GM12873 (cell line): ENCODE data around the gene OPA3.

Experiments
- TF ChIP-seq, protein P1 (sequence below): IDR thresholded peaks from 2 replicates; pipeline ENCODE4 v1.5.1; 2012; ENCODE audit warnings: low read depth, mild to moderate bottlenecking, moderate library complexity, low read length, control low read depth; ENCODE audit not compliant: insufficient read depth; ENCODE audit errors: missing control alignments

The OPA3 gene

DNA sequence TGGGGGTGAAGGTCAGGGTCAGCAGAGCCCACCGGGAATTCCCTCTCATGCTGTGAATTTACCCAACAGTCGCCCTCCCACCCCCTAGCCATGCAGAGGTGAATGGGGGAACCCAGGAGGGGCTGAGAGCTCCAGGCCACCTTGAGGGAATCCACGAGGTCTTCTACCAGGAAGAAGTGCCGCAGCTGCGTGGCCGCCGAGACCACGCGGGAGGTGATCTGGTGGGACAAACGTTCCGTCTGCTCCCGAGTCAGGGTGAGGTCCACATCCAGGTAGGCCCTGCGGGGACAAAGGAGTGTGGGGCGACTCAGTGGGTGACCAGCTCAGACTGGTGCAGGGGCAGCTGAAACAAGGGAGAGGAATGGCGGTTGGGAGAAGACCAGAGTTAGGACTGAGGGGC, 95.9 kb downstream of the OPA3 start:
- TF ChIP-seq, protein P1, sequence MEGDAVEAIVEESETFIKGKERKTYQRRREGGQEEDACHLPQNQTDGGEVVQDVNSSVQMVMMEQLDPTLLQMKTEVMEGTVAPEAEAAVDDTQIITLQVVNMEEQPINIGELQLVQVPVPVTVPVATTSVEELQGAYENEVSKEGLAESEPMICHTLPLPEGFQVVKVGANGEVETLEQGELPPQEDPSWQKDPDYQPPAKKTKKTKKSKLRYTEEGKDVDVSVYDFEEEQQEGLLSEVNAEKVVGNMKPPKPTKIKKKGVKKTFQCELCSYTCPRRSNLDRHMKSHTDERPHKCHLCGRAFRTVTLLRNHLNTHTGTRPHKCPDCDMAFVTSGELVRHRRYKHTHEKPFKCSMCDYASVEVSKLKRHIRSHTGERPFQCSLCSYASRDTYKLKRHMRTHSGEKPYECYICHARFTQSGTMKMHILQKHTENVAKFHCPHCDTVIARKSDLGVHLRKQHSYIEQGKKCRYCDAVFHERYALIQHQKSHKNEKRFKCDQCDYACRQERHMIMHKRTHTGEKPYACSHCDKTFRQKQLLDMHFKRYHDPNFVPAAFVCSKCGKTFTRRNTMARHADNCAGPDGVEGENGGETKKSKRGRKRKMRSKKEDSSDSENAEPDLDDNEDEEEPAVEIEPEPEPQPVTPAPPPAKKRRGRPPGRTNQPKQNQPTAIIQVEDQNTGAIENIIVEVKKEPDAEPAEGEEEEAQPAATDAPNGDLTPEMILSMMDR, result no peak

DNA sequence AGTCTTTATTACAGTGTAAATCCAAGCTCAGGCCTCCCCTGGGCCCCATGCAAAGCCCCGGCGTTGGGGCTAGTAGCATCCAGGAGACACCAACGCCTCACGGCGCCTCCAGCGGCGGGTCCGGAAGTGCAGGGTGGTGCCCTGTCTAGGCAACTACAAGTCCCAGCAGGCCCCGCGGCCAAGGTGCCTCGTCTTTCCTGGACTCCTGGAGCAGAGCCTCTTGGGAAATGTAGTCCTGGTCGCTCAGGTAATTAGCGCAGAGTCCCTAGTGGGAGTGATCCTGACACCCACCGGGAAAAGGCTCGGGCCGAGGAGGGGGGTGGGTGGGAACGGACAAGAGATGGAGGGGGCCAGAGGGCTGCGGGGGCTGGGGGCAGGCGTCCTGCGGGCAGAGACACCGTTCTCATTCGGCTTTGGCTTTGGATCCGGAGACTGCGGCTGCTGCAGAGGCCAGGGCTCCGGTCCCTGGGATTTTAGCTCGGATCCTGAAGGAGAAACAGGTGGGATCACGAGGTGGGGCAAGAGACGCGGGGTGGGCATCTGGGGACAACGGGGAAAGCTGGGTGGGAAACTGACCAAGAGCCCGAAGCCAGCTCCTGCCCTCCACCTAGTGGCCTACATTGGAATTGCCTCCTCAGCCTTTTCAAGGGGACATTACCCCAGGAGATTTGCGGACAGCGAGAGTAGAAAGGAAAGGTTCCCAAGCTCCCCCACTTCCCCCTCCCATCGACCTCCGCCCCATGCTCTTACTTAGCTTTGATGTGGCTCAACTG, 99.1 kb downstream of the OPA3 start:
- TF ChIP-seq, protein P1, result peak; percentile 96

DNA sequence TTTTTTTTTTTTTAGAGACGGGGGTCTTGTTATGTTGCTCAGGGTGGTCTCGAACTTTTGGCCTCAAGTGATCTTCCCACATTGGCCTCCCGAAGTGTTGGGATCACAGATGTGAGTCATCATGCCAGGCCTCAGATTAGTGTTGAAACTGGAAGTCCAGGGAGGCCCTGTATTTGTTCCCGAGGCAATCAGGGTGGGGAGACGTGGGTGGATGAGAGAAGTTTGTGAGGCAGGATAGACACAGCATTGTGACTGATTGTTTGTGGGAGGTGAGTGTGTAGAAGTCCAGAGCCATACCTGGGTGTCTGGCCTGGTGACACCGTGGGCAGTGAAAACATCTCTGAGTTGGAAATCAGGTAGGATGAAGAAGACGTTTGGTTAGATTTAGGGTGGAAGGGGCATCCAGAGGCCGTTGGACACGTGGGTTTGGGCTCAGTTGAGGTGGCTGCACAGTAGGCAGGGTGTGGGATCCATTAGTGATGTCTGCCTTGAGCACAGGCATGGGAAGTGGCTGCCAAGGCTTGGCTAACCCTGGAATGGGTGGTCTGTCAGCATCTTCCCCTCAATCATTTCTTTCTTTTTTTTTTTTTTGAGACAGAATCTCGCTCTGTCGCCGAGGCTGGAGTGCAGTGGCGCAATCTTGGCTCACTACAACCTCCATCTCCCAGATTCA, 100.2 kb downstream of the OPA3 start:
- TF ChIP-seq, protein P1, result no peak

DNA sequence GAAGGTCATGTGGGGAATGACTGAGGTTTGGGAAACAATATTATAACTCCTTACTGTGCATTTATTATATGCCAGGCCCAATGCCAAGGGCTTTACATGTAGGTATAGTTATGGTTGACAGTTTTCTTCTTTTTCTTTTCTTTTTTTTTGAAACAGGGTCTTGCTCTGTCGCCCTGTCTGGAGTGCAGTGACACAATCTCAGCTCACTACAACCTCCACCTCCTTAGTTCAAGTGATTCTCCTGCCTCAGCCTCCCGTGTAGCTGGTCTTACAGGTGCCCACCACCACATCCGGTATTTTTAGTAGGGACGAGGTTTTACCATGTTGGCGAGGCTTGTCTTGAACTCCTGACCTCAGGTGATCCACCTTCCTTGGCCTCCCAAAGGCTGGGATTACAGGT, 101.6 kb downstream of the OPA3 start:
- TF ChIP-seq, protein P1, result no peak

DNA sequence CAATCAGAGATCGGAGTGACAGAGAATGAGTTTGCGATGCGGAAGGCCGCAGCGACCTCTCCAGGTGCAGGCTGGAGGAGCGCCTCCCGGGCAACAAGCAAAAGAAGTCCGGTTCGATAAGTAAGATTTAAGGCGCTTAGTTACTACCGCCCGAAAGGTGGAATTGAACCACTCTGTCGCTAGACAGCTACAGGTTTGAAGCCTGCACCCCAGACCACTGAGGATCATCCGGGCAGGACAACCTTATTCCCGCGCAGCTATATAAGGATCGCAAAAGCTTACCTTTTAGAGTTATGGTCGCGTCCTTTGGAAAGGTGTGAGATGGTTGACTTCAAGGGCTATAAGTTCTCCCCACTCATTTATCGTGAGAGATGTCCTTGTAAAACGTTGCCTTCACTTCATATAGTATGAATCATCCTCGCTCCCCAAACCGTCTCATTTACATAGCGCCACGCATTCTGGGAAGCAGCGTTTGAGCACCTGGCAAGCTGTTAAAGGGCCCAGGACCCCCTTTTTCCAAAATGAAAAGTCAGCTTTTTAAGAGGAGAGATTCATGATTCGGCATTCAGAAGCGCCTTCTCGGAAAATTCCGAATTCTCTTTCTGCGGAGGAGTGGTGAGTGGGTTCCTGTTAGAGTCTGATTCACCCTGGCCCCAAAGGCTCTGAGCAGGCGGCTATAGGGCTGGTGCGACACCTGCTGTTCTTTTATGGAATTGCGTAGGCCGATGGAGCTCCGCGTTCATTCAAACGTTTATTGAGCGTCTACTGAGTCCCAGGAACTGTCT, 106.0 kb downstream of the OPA3 start:
- TF ChIP-seq, protein P1, result peak; percentile 98

DNA sequence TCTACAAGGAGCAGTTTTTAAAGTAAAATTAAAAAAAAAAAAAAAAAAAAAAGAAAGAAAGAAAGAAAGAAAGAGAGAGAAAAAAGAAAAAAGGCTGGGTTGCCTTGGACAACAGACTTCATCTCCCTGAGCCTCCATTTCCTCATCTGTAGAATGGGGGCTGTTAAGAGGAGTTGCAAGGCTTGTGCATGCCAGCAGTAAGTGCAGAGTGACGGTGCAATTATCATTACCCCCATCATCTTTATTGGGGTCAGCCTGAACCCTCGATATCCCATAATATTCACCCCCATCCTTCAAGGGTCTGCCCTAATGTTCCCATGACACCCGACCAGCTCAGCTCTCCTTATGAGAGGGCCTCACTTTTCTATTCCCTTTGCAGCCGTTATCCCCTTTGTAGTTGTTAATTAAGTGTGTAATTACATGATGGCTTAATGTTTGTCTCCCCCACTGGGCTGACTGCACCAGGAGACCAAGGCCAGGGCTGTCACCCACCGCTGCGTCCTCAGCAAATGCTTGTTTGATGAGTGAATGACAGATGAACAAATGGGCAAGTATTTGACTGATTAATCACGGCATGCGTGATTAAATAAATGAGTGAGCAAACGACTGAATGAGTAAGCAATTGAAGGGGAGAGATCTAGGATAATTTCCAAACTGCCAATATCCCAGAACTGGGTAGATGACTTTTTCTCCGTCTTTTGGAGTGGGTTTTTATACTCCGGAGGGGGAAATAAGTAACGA, 106.7 kb downstream of the OPA3 start:
- TF ChIP-seq, protein P1, result no peak
